Nucleus accumbens (tissue), 56 donors: ENCODE results near the gene TMOD4.

ENCODE experiments used
- DNase-seq, 56 donors: peaks; one replicate each; lab custom pipeline; 2025; lab: John Stamatoyannopoulos, UW

Gene TMOD4

GRCh38 chr1:151144474-151145303 is 31.1 kb downstream of the TMOD4 start:
- no peak for DNase-seq

- no peak for DNase-seq
Observed at GRCh38 chr1:151143986-151144385, 31.8 kb downstream of the TMOD4 start.

DNA sequence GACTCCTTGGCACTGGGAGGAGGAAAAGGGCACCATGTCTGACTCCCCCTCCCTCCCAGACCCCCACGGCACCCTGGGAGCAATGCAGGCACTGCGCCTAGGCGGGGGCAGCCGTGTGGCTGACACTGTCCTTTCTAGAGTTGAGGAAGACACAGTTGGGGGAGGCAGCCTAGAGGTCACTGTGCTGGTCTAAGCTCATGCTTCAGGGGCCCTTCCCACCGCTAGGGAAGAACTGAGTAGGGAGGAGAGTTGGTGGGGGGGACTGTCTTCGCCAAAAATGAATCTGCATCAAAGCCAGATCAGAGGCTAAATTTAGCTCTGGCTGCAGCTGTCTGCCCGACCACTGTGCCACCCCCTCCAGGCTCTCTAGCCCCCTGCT is 32.7 kb downstream of the TMOD4 start:
- DNase-seq = no peak

- DNase-seq = no peak
Observed at GRCh38 chr1:151142411-151143056, 33.2 kb downstream of the TMOD4 start.

DNA sequence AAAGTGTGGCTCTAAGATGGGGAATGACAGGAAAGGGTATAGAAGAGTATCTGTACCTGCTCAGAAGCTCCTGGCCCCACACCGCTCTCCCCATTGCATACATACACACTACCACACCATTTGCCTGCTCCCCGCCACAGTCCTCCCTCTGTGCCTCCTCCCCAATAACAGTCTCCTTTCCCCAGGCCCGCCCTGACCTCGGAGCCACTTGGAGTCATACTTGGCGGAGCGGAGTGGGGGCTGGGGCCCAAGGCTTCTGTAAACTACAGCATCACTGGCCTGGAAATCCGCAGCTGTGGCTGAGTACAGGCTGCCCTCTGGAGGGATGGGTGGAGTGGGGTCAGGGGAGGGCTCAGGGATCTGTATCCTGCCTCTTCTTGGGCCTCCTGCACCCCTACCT is 38.0 kb downstream of the TMOD4 start:
- no peak for DNase-seq

GRCh38 chr1:151135433-151136385 is 40.1 kb downstream of the TMOD4 start:
- DNase-seq = no peak

DNA sequence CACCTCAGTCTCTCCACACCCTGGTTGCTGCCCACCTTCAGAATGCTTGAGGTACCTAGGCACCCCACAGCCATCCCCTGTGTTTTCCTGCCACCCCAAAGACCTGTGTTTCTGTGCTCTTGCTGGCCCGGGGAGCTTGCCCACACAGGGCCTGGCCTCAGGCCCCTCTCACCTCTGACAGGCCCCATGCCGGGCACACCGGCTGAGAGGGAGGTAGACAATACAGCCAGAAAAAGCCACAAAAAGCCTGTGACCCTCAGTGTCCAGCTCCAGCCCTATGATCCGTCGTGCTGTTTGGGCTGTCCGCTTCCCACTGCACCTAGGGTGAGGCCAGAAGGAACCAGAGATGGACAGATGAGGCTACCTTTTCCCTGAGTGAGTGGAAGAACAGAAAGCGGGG is 40.8 kb downstream of the TMOD4 start:
- DNase-seq = no peak

DNA sequence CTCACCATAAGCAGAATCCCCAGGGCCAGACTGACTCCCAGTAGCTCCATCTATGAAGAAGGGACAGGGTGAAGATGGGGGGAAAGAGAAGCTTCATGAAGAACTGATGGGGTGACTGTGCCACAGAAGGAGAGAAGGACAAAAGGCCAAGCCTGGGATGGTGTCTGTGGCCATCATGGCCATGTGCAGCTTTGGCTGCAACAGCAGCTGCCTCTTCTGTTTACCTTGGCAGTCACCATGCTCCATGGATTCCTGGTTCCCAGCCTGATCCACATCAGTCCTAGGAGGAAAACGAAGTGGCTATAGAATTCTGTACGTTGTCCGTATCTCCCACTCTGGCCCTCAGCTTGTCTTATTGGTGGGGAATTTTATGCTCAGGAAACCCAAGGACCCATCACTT is 41.4 kb downstream of the TMOD4 start:
- no peak for DNase-seq

- DNase-seq = no peak
Observed at GRCh38 chr1:151133018-151133806, 42.6 kb downstream of the TMOD4 start.

DNA sequence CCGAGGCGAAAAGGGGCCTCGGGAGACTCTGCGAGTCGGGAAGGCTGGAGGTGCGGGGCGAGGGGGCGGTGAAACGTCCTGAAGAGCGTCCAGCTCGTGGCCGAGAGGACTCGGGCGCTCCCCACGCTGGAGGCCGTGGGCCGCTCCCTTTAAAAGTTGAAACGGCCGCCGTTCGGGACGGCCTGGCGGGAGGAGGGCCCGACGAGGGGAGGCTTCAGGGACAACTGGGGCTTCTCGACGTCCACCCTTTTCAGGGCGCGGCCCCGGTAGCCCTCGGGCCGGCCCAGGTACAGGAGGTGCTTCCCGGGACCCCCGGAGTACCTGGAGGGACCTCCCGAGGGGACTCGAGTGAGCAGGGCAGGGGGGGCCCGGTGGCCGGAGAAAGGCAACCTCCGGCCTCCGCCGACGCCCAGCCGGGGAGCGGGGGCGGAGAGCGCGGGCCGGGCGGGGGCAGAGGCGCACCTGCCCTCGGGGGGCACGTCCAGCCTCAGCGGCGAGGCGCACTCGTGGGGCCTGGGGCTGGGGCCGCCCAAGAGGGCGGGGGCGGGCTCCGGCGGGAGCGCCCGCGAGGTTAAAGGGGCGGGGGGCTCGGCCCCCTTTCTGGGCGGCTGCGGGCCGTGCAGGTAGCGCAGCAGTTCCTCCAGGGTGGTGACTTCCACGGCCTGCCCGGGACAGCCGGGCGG is 43.3 kb downstream of the TMOD4 start:
- no peak for DNase-seq

DNA sequence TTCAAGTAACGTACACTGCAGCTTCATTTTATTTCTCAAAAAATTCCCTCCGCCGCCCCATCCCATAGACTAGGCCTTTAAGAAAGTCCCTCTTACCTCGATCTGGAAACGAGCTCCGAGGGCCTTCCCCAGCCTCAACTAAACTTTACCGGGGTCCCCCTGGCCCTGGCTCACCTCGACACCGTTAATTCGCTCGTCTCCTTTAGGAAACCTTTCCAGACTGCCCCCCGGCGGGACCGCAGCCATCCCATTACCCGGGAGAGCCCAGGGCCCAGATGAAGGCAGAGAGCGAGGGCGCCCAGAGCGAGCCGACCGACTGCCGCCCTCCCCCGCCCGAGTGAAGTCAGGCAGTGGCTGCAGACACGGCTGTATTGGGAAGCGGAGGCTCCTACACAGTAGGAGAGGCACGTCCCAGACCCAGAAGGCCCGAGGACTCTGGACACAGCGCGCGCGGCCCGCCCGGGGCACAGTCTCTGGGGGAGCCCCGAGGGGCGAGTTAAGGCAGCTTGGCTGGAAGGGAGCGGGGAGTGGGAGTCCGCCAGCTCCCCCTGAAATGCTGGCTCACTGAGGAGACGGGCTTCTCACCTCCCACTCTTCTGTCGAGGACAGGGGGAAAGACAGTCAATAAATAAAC is 44.0 kb downstream of the TMOD4 start:
- DNase-seq = peak in 4 of 56 donors; percentile 9 to 47 (median 12)

DNA sequence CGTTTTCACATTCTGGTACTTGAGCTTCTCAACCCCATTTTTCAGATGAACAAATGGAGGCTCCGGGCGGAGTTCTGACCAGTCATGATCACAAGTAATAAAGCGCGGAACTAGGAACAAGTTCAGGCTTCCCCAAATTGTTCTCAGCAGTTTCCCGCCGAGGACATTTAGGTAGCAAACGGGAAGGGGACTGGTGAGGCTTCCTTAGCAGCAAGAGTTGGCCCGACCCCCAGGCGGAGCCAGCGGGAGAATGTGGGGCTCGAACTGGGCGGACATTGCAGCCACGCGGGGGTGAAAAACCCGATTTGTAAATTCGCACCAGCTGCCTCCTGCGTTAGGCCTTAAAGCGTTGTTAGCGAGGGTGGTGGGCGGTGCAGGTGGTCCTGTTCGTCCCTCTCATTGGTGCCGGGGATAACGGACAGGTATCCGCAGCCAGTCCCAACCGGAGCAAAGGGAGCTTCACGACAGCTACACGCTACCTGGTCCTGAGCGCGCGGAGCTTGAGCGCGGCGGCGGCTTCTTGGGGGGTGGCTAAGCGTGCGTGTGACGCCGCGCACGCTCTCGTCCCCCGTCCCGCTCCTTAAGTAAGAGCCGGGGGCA is 44.7 kb downstream of the TMOD4 start:
- DNase-seq = peak in 53 of 56 donors; percentile 8 to 94 (median 72)

DNA sequence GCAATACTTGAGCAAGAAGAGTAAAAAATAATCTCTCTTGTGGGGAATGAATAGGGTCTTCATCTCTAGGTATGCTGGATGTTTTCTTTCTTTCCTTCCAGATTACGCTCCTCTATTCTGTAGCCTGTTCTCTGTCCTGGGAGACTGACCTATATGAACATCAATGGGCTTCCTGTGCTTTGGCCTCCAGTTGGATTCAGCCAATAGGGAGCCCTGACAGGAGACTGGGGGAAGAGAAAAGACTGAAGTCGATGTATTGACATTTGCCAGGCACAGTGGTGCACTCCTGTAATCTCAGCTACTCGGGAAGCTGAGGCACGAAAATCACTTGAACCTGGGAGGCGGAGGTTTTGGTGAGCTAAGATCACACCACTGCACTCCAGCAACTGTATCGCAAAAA is 47.0 kb downstream of the TMOD4 start:
- no peak for DNase-seq

DNA sequence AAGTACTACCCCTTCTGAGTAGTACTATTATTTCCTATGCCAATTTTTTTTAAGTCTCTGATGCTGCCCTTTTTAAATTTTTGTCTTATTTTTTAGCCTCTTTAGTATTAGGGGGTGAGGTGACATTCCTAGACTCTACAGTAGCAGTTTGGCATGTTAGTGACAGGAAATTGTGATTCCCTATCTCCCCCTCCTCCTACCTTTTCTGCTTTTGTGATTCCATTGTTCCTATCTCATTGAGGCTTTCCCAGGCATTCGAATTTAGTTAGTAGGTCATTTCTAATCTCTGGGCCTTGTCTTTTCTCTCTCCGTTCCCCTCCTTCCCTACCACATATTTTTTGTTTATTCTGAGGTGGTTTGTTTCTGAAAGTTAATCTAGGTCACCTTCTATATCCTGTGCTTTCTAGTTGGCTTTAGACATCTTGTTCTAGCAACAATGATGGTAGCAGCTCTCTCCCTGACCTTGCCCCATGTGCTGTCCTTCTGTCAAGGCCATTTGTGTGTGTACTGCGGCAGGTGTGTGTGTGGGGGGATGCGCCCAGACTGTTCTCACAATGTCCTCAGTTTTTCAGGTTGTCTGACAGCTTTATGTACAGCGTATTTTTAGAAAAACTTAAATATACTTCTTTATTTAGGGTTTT is 50.9 kb downstream of the TMOD4 start:
- no peak for DNase-seq
